Esophagus muscularis mucosa (tissue), 3 donors: ENCODE results near the gene LMF2.

ENCODE experiments used
- CTCF ChIP-seq, 3 experiments: fragments of 200-600 bp in 2 of 3; fragments of 450-650 bp in 1 of 3; sonication (generic) in 2 of 3; IDR thresholded peaks; one replicate each; pipeline ENCODE4 v1.5.1; 2017 to 2019; ENCODE audit warnings: antibody characterized with exemption in 3 of 3, mild to moderate bottlenecking in 2 of 3, moderate library complexity in 1 of 3
- POLR2A ChIP-seq: fragments of 450-650 bp; IDR thresholded peaks from one replicate; pipeline ENCODE4 v1.6.1; 2017; ENCODE audit warnings: antibody characterized with exemption, moderate library complexity, mild to moderate bottlenecking, low read depth

GRCh38 chr22:50454556-50455075 is 52.9 kb downstream of the LMF2 start:
- TF ChIP-seq CTCF (IDR thresholded peaks at IDR 0.05): no peak
- TF ChIP-seq POLR2A: no peak
